A673 (cell line): ENCODE data around the gene F13A1.

Experiments used
- CTCF ChIP-seq: fragments of 300-800, 200-600 bp; sonication (generic); conservative IDR thresholded peaks from 2 replicates; pipeline ENCODE4 v1.5.1; 2017; ENCODE audit warnings: low read depth, mild to moderate bottlenecking, antibody characterized with exemption, low read length, moderate library complexity, mixed read lengths
- EZH2 ChIP-seq: fragments of 200-600 bp; sonication (generic); IDR thresholded peaks from 2 replicates; pipeline ENCODE4 v1.6.1; 2017; ENCODE audit warnings: borderline replicate concordance, low read depth, mild to moderate bottlenecking, mixed read lengths, antibody characterized with exemption, low read length; ENCODE audit not compliant: poor library complexity, severe bottlenecking

GRCh38 chr6:6191909-6192308, 128.6 kb downstream of the F13A1 start:
- TF ChIP-seq CTCF: no peak
- no peak for TF ChIP-seq EZH2
